GM12875 (cell line): Measurements from ENCODE around the gene JMJD1C.

Experiments
- H3K4me3 ChIP-seq: one replicate; pipeline ENCODE4 v1.5.1; 2011; ENCODE audit warnings: low read depth, low read length, control low read depth
- CTCF ChIP-seq: IDR thresholded peaks from 2 replicates; pipeline ENCODE4 v1.5.1; 2011; ENCODE audit warnings: low read depth, mild to moderate bottlenecking, control low read depth, inconsistent platforms, low read length, moderate library complexity, borderline replicate concordance; ENCODE audit not compliant: insufficient read depth

Gene JMJD1C

GRCh38 chr10:63438506-63439498, 27.0 kb downstream of the JMJD1C start:
- H3K4me3 ChIP-seq: no peak overlapping the region

GRCh38 chr10:63437116-63437949, 28.4 kb downstream of the JMJD1C start:
- TF ChIP-seq CTCF: no peak
- no peak overlapping the region for H3K4me3 ChIP-seq

More at GRCh38 chr10:63438506-63439498, 27.0 kb downstream of the JMJD1C start:
- TF ChIP-seq CTCF: no peak

GRCh38 chr10:63436225-63436624, 29.6 kb downstream of the JMJD1C start:
- H3K4me3 ChIP-seq: no peak overlapping the region

GRCh38 chr10:63434866-63435854, 30.6 kb downstream of the JMJD1C start:
- no peak for TF ChIP-seq CTCF
- H3K4me3 ChIP-seq: no peak overlapping the region

More at GRCh38 chr10:63436225-63436624, 29.6 kb downstream of the JMJD1C start:
- TF ChIP-seq CTCF: no peak

- no peak for TF ChIP-seq CTCF
- no peak overlapping the region for H3K4me3 ChIP-seq
Observed at GRCh38 chr10:63431962-63432797, 33.6 kb downstream of the JMJD1C start.
